DMS53 treated with DMSO at 0.1 percent for 48 hours (cell line): ENCODE results near the gene BMX.
A peak's percentile ranks its signal among the peaks of the same experiment; 100 is the strongest.

Experiments
- DNase-seq: peaks from one replicate; lab custom pipeline; 2025; ENCODE audit not compliant: unreplicated experiment; lab: John Stamatoyannopoulos, UW

BMX gene

GRCh38 chrX:15567886-15568616 lies 67.4 kb downstream of the BMX start:
- peak; percentile 50 for DNase-seq

- no peak for DNase-seq
Measured at GRCh38 chrX:15570145-15570544, 69.5 kb downstream of the BMX start.

DNA sequence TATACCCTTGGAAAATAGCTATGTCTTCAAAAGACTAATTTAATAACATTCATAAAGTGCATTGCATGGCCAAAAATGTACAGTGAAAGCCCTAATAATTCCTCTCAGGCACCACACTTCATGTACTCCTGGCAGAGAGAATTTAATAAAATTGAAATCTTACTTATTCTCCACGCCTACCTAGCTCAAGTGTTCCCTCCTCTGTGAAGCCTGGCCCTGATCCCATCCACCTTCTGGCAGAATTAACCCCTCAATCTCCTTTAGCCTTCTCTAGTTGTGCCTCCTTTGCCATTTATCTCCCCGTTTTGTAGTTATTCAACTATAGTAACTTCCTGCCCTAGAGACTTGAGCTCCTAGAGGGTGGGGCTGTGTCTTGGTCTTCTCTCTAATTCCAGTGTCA lies 73.4 kb downstream of the BMX start:
- no peak for DNase-seq

- DNase-seq = no peak
Measured at GRCh38 chrX:15576019-15576418, 75.4 kb downstream of the BMX start.

DNA sequence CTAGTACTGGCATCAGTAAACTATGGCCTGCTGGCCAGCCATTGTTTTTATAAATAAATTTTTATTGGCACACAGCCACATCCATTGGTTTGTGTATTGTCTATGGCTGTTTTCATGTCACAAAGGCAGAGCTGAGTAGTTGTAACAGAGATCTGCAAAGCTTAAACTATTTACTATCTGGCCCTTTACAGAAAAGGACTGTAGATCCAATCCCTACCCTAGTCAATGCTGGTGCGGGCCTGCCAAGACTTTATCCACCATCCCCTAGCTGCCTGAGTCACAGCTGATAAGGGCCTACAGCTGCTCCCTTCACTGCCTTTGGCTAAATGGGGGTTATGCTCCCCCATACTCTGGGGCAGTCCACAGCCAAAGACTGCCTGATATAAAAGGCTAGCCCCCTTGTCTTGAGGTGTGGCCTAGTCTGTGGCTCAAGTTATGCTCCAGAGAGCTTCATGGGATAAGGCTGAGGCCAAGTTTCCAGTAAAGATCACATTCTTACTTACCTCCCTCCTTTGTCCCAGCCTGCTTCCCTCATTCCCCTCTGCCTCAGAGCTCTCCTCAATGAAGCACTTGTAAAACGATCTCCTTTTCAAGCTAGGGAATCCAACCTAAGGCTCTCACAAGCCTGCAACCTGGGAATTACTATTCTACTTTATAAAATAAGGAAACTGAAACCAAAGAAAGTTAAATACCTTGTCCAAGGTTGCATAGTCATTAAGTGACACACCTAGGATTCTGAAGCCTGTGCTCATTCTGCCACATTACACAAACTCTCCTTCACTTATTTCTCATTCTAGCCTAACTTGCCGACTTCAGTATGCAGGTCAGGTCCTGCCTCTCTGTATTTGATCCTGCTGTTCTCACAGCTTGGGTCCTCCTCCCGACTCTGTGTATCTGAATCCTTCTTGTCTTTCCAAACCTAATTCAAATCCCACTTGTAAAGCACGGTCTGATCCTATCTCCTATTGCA lies 79.5 kb downstream of the BMX start:
- no peak for DNase-seq

- no peak for DNase-seq
Measured at GRCh38 chrX:15594371-15594770, 93.8 kb downstream of the BMX start.

- no peak for DNase-seq
Measured at GRCh38 chrX:15598026-15598425, 97.4 kb downstream of the BMX start.

DNA sequence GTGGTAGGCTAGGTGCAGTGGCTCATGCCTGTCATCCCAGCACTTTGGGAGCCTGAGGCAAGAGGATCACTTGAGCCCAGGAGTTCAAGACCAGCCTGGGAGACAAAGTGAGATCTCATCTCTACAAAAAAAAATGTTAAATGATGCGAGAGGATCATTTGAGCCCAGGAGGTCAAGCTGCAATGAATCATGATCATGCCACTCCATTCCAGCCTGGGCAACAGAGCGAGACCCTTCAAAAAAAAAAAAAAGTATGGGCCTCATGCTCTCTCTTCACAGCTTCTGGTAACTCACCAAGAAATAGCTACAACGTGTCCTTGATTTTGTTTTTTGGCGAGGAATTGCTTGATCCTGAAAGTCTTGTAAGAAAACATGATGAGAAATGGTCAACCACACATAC lies 98.9 kb downstream of the BMX start:
- DNase-seq = no peak

DNA sequence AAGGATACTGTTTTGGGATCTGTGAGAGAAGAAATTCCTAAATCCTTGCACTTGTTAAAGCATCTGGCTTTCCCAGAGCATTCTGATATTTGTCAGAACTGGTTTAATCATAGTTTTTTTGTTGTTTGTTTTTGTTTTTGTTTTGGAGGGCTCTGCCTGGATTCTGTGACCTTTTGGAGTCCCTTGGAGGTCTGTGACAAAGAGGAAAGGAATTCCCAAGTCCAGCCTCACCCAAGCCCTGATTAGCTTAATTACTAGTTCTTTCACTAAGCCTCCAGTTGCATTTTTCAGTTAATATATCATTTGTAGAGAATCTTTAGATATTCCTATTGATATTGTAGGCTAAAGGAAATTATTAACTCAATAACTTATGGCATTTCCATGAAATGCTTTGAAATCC lies 99.4 kb downstream of the BMX start:
- no peak for DNase-seq

GRCh38 chrX:15600745-15601144 lies 100.1 kb downstream of the BMX start, which contains the start of gene ACE2:
ACE2 (minus strand) TSS chrX:15600960; CDS start chrX:15600911, 49 bp downstream.
- DNase-seq = no peak

GRCh38 chrX:15601932-15602331 lies 101.3 kb downstream of the BMX start:
- no peak for DNase-seq

GRCh38 chrX:15602761-15603160 lies 102.2 kb downstream of the BMX start:
- DNase-seq = no peak

GRCh38 chrX:15605226-15605625 lies 104.6 kb downstream of the BMX start:
- no peak for DNase-seq
